HepG2 (cell line): ENCODE measurements around the gene TP53BP2. TPM values are rescaled to one million over a fixed set of nuclear protein-coding genes. Genes with fewer than 3 reads are reported as not detected.

Experiments used
- AHR ChIP-seq: IDR thresholded peaks from 2 replicates; pipeline ENCODE4 v1.6.1; 2018; ENCODE audit warnings: missing genetic modification reagents, missing compliant biosample characterization
- ARNT ChIP-seq: fragments of 450-650 bp; IDR thresholded peaks from 2 replicates; pipeline ENCODE4 v1.6.1; 2017
- DPF2 ChIP-seq: sonication (generic); formaldehyde crosslinking; IDR thresholded peaks from 2 replicates; pipeline ENCODE4 v1.4.0; 2020; ENCODE audit warnings: mild to moderate bottlenecking, low read depth, missing genetic modification reagents, borderline replicate concordance
- ETV6 ChIP-seq: sonication (generic); formaldehyde crosslinking; conservative IDR thresholded peaks from 2 replicates; pipeline ENCODE4 v1.4.0; 2020; ENCODE audit warnings: missing genetic modification reagents
- FOXO4 ChIP-seq: sonication (generic); formaldehyde crosslinking; conservative IDR thresholded peaks from 2 replicates; pipeline ENCODE4 v1.8.1; 2023; ENCODE audit warnings: missing genetic modification reagents
- NCOA2 ChIP-seq: sonication (generic); formaldehyde crosslinking; IDR thresholded peaks from 2 replicates; pipeline ENCODE4 v1.8.0; 2022; ENCODE audit warnings: inconsistent platforms
- NKX3-1 ChIP-seq: sonication (generic); formaldehyde crosslinking; IDR thresholded peaks from 2 replicates; pipeline ENCODE4 v1.5.0; 2020; ENCODE audit warnings: missing genetic modification reagents
- PRPF4 ChIP-seq: fragments of 200-400 bp; formaldehyde crosslinking; IDR thresholded peaks from 2 replicates; pipeline ENCODE4 v1.6.1; 2016; ENCODE audit warnings: low read length, low read depth; ENCODE audit not compliant: poor library complexity, severe bottlenecking
- SAP130 ChIP-seq: IDR thresholded peaks from 2 replicates; pipeline ENCODE4 v1.6.1; 2016; ENCODE audit warnings: low read depth
- SRSF4 ChIP-seq: fragments of 200-400 bp; formaldehyde crosslinking; IDR thresholded peaks from one replicate; pipeline ENCODE4 v1.6.1; 2018; ENCODE audit warnings: mild to moderate bottlenecking, low read depth, low read length, moderate library complexity; ENCODE audit not compliant: poor library complexity, severe bottlenecking
- THYN1 ChIP-seq: sonication (generic); formaldehyde crosslinking; IDR thresholded peaks from 2 replicates; pipeline ENCODE4 v1.8.1; 2023; ENCODE audit warnings: low read depth, mild to moderate bottlenecking, moderate library complexity, missing genetic modification reagents, borderline replicate concordance
- U2AF2 ChIP-seq: fragments of 200-400 bp; formaldehyde crosslinking; IDR thresholded peaks from 2 replicates; pipeline ENCODE4 v1.6.1; 2017; ENCODE audit warnings: low read depth, mild to moderate bottlenecking, low read length
- ZFP1 ChIP-seq: IDR thresholded peaks from 2 replicates; pipeline ENCODE4 v1.6.1; 2016
- ZKSCAN5 ChIP-seq: sonication (generic); formaldehyde crosslinking; IDR thresholded peaks from 2 replicates; pipeline ENCODE4 v1.5.1; 2020; ENCODE audit warnings: mild to moderate bottlenecking, missing genetic modification reagents
- ZNF101 ChIP-seq: sonication (generic); formaldehyde crosslinking; IDR thresholded peaks from 2 replicates; pipeline ENCODE4 v1.4.0; 2020; ENCODE audit warnings: mild to moderate bottlenecking, low read depth, missing genetic modification reagents, borderline replicate concordance
- ZNF44 ChIP-seq: sonication (generic); formaldehyde crosslinking; IDR thresholded peaks from 2 replicates; pipeline ENCODE4 v1.5.1; 2020; ENCODE audit warnings: mild to moderate bottlenecking, missing genetic modification reagents
- ZSCAN20 ChIP-seq: sonication (generic); formaldehyde crosslinking; IDR thresholded peaks from 2 replicates; pipeline ENCODE4 v1.4.0; 2020; ENCODE audit warnings: missing genetic modification reagents, mild to moderate bottlenecking, borderline replicate concordance
- polyA plus RNA-seq, 8 experiments: library from polyadenylated mRNA; depleted of rRNA in 3 of 8; stranded (reverse) in 7 of 8; unstranded in 1 of 8; fragments of >200 nt; fragmentation: Illumina TruSeq in 4 of 8; extraction: Trizol in 4 of 8; gene quantifications; 2 replicates each; pipeline versions ENCODE4 v1.2.1 to v1.2.3, GENCODE V29; 2011 to 2016; ENCODE audit warnings: low read depth in 4 of 8, missing spikeins in 1 of 8, mixed read lengths in 1 of 8; ENCODE audit not compliant: insufficient read depth in 1 of 8
- total RNA-seq, 5 experiments: library from RNA; depleted of rRNA; stranded (reverse); fragments of >200 nt; fragmentation: Illumina TruSeq; extraction: Trizol; gene quantifications; 2 replicates each; pipeline ENCODE4 v1.2.3, GENCODE V29; 2016; ENCODE audit warnings: low read depth in 1 of 5
- TF ChIP-seq, protein P1 (sequence below): sonication (generic); IDR thresholded peaks from 2 replicates; pipeline ENCODE4 v1.6.1; 2016; ENCODE audit warnings: low read depth, borderline replicate concordance
- TF ChIP-seq, protein P2 (sequence below): IDR thresholded peaks from 2 replicates; pipeline ENCODE4 v1.6.1; 2016; ENCODE audit warnings: low read depth
- TF ChIP-seq, protein P3 (sequence below): sonication (generic); formaldehyde crosslinking; conservative IDR thresholded peaks from 2 replicates; pipeline ENCODE4 v1.4.0; 2020; ENCODE audit warnings: mild to moderate bottlenecking, missing genetic modification reagents, moderate library complexity
- TF ChIP-seq, protein P4 (sequence below): sonication (generic); formaldehyde crosslinking; IDR thresholded peaks from 2 replicates; pipeline ENCODE4 v1.5.0; 2020; ENCODE audit warnings: missing genetic modification reagents

TP53BP2 gene
- total and polyA plus RNA-seq, 2 of the 13 experiments (the other 11 are each of a cell fraction or from before 2014, with no cell fraction given), result 10.0 to 14.0 TPM

DNA sequence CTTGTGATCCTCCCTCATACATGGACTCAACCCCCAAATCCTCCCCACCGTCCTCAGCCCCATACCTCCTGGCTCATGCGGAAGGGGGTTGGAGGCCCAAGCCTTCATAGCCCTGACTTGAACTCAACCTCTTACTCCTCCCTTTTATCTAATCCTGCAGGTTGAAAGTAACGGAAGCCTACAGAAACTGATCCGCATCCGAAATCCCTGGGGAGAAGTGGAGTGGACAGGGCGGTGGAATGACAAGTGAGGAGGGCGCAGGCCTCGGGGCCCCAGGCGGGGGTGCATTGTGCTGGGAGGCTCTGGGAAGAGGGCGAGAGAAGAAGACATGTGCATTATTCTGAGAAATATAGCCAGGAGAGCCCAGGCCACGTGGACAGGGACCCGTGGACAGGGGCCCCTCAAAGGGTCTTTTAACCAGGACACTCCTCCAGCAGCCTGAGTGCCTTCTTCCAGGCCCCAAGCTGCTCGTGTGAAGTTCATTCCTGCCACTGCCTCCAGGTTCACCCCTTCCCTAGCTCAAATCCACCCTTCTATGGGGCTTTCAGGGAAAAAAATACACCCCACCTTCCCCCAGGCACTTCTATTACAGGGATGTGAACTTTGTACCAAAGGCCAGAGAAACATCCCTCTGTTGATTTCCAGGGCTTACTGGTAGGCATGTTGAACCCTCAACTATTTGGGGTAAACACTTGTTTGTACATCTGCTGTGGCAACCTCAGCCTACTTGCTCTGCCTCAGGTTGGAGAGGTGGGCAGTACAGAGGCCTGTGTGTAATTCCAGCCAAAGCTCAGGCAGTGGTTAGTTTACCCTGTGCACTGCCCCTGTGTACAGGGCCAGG is 94.8 kb downstream of the TP53BP2 start (continued):
- TF ChIP-seq, protein P1, sequence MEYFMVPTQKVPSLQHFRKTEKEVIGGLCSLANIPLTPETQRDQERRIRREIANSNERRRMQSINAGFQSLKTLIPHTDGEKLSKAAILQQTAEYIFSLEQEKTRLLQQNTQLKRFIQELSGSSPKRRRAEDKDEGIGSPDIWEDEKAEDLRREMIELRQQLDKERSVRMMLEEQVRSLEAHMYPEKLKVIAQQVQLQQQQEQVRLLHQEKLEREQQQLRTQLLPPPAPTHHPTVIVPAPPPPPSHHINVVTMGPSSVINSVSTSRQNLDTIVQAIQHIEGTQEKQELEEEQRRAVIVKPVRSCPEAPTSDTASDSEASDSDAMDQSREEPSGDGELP, result no peak
- TF ChIP-seq PRPF4 (no peak), DPF2 (CRISPR knock-in tag) (no peak), U2AF2 (no peak), FOXO4 (CRISPR knock-in tag) (no peak), ZNF101 (no peak), ZFP1 (CRISPR knock-in tag) (no peak), NCOA2 (CRISPR knock-in tag) (no peak), ZNF44 (CRISPR knock-in tag) (no peak), ETV6 (CRISPR knock-in tag) (no peak), ARNT (no peak), THYN1 (CRISPR knock-in tag) (no peak), ZSCAN20 (CRISPR knock-in tag) (no peak), SRSF4 (no peak), ZKSCAN5 (CRISPR knock-in tag) (no peak), SAP130 (CRISPR knock-in tag) (0 out of 2 replicates have a peak, but pooled peaks have one; percentile 19), AHR (no peak), NKX3-1 (CRISPR knock-in tag) (no peak)
- TF ChIP-seq, protein P2, sequence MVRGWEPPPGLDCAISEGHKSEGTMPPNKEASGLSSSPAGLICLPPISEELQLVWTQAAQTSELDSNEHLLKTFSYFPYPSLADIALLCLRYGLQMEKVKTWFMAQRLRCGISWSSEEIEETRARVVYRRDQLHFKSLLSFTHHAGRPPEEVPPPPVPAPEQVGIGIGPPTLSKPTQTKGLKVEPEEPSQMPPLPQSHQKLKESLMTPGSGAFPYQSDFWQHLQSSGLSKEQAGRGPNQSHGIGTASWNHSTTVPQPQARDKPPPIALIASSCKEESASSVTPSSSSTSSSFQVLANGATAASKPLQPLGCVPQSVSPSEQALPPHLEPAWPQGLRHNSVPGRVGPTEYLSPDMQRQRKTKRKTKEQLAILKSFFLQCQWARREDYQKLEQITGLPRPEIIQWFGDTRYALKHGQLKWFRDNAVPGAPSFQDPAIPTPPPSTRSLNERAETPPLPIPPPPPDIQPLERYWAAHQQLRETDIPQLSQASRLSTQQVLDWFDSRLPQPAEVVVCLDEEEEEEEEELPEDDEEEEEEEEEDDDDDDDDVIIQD (CRISPR knock-in tag), result no peak
- TF ChIP-seq, protein P3, sequence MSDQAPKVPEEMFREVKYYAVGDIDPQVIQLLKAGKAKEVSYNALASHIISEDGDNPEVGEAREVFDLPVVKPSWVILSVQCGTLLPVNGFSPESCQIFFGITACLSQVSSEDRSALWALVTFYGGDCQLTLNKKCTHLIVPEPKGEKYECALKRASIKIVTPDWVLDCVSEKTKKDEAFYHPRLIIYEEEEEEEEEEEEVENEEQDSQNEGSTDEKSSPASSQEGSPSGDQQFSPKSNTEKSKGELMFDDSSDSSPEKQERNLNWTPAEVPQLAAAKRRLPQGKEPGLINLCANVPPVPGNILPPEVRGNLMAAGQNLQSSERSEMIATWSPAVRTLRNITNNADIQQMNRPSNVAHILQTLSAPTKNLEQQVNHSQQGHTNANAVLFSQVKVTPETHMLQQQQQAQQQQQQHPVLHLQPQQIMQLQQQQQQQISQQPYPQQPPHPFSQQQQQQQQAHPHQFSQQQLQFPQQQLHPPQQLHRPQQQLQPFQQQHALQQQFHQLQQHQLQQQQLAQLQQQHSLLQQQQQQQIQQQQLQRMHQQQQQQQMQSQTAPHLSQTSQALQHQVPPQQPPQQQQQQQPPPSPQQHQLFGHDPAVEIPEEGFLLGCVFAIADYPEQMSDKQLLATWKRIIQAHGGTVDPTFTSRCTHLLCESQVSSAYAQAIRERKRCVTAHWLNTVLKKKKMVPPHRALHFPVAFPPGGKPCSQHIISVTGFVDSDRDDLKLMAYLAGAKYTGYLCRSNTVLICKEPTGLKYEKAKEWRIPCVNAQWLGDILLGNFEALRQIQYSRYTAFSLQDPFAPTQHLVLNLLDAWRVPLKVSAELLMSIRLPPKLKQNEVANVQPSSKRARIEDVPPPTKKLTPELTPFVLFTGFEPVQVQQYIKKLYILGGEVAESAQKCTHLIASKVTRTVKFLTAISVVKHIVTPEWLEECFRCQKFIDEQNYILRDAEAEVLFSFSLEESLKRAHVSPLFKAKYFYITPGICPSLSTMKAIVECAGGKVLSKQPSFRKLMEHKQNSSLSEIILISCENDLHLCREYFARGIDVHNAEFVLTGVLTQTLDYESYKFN (CRISPR knock-in tag), result peak; percentile 31; the same call in 1 of the 2 replicates
- TF ChIP-seq, protein P4, sequence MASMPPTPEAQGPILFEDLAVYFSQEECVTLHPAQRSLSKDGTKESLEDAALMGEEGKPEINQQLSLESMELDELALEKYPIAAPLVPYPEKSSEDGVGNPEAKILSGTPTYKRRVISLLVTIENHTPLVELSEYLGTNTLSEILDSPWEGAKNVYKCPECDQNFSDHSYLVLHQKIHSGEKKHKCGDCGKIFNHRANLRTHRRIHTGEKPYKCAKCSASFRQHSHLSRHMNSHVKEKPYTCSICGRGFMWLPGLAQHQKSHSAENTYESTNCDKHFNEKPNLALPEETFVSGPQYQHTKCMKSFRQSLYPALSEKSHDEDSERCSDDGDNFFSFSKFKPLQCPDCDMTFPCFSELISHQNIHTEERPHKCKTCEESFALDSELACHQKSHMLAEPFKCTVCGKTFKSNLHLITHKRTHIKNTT (CRISPR knock-in tag), result no peak
